8988T (cell line): ENCODE measurements around the gene ALMS1.
"Not testable (repeated sequence)": the region's sequence is repeated elsewhere in the genome, so short reads cannot be mapped to it uniquely, and the experiment has no call there.

ENCODE experiments used
- DNase-seq: peaks from one replicate; pipeline ENCODE4 v3.0.0; 2011

The ALMS1 gene

GRCh38 chr2:73630662-73631266, 245.1 kb downstream of the ALMS1 start:
- DNase-seq = not testable (repeated sequence)

GRCh38 chr2:73636977-73637376, 251.3 kb downstream of the ALMS1 start:
- not testable (repeated sequence) for DNase-seq

- DNase-seq = no peak
These were observed 252.8 kb downstream of the ALMS1 start for GRCh38 chr2:73638429-73638828.

- no peak for DNase-seq
These were observed 254.9 kb downstream of the ALMS1 start for GRCh38 chr2:73640511-73640911.

- no peak for DNase-seq
These were observed 255.5 kb downstream of the ALMS1 start for GRCh38 chr2:73640946-73641766.

GRCh38 chr2:73641767-73642062, 256.1 kb downstream of the ALMS1 start:
- DNase-seq = no peak

- DNase-seq = no peak
These were observed 256.8 kb downstream of the ALMS1 start, which contains the start of gene NAT8 for GRCh38 chr2:73642338-73643018. Gene NAT8, minus strand, starts transcription at chr2:73642422. Its CDS starts 794 bp downstream, at chr2:73641628.

GRCh38 chr2:73647690-73648089, 262.1 kb downstream of the ALMS1 start:
- DNase-seq = not testable (repeated sequence)

GRCh38 chr2:73651591-73652230, 266.1 kb downstream of the ALMS1 start:
- no peak for DNase-seq

GRCh38 chr2:73652348-73652747, 266.7 kb downstream of the ALMS1 start:
- no peak for DNase-seq

GRCh38 chr2:73654175-73654574, 268.5 kb downstream of the ALMS1 start:
- DNase-seq = no peak
